ENCODE measurements around the gene HYDIN.
"Not testable (repeated sequence)": the region's sequence is repeated elsewhere in the genome, so short reads cannot be mapped to it uniquely, and the experiment has no call there.

Gene HYDIN

GRCh38 chr16:70995799-70996198 is 234.7 kb downstream of the HYDIN start:
- not testable (repeated sequence) for DNase-seq (ENCODE audit: low spot score)

- DNase-seq (ENCODE audit: low spot score): not testable (repeated sequence)
Measured at GRCh38 chr16:70992511-70992910, 238.0 kb downstream of the HYDIN start.

- DNase-seq (ENCODE audit: low spot score): not testable (repeated sequence)
Measured at GRCh38 chr16:70987019-70987715, 243.4 kb downstream of the HYDIN start.

- not testable (repeated sequence) for DNase-seq (ENCODE audit: low spot score)
Measured at GRCh38 chr16:70984675-70985074, 245.8 kb downstream of the HYDIN start.

GRCh38 chr16:70968332-70968731 is 262.2 kb downstream of the HYDIN start:
- not testable (repeated sequence) for DNase-seq (ENCODE audit: low spot score)

GRCh38 chr16:70960169-70960568 is 270.4 kb downstream of the HYDIN start:
- not testable (repeated sequence) for DNase-seq (ENCODE audit: low spot score)

- DNase-seq (ENCODE audit: low spot score): not testable (repeated sequence)
Measured at GRCh38 chr16:70954922-70955321, 275.6 kb downstream of the HYDIN start.

- not testable (repeated sequence) for DNase-seq (ENCODE audit: low spot score)
Measured at GRCh38 chr16:70953824-70954223, 276.7 kb downstream of the HYDIN start.

- not testable (repeated sequence) for DNase-seq (ENCODE audit: low spot score)
Measured at GRCh38 chr16:70943551-70943950, 287.0 kb downstream of the HYDIN start.

- DNase-seq (ENCODE audit: low spot score): not testable (repeated sequence)
Measured at GRCh38 chr16:70939690-70940359, 290.7 kb downstream of the HYDIN start.

GRCh38 chr16:70936781-70937525 is 293.6 kb downstream of the HYDIN start:
- DNase-seq (ENCODE audit: low spot score): not testable (repeated sequence)

GRCh38 chr16:70935325-70935724 is 295.2 kb downstream of the HYDIN start:
- not testable (repeated sequence) for DNase-seq (ENCODE audit: low spot score)

GRCh38 chr16:70933746-70934145 is 296.8 kb downstream of the HYDIN start:
- not testable (repeated sequence) for DNase-seq (ENCODE audit: low spot score)

- not testable (repeated sequence) for DNase-seq (ENCODE audit: low spot score)
Measured at GRCh38 chr16:70930757-70931156, 299.8 kb downstream of the HYDIN start.

- DNase-seq (ENCODE audit: low spot score): not testable (repeated sequence)
Measured at GRCh38 chr16:70922164-70922563, 308.4 kb downstream of the HYDIN start.

- not testable (repeated sequence) for DNase-seq (ENCODE audit: low spot score)
Measured at GRCh38 chr16:70920661-70921060, 309.9 kb downstream of the HYDIN start.

- DNase-seq (ENCODE audit: low spot score): not testable (repeated sequence)
Measured at GRCh38 chr16:70888208-70888607, 342.3 kb downstream of the HYDIN start.

- DNase-seq (ENCODE audit: low spot score): not testable (repeated sequence)
Measured at GRCh38 chr16:70884652-70885051, 345.9 kb downstream of the HYDIN start.

- not testable (repeated sequence) for DNase-seq (ENCODE audit: low spot score)
Measured at GRCh38 chr16:70882311-70882710, 348.2 kb downstream of the HYDIN start.

- DNase-seq (ENCODE audit: low spot score): not testable (repeated sequence)
Measured at GRCh38 chr16:70877895-70878294, 352.6 kb downstream of the HYDIN start.

- DNase-seq (ENCODE audit: low spot score): not testable (repeated sequence)
Measured at GRCh38 chr16:70876442-70876841, 354.1 kb downstream of the HYDIN start.

GRCh38 chr16:70864698-70865097 is 365.8 kb downstream of the HYDIN start:
- not testable (repeated sequence) for DNase-seq (ENCODE audit: low spot score)
